ENCODE measurements around the gene ABHD17A.

GRCh38 chr19:1850809-1851653 lies 34.3 kb downstream of the ABHD17A start:
- no peak for TF ChIP-seq GATA3 (IDR thresholded peaks at IDR 0.05; ENCODE audit: low read depth, low read length)
- TF ChIP-seq GATA2 (IDR thresholded peaks at IDR 0.05; ENCODE audit: low read depth, low read length) = no peak
